H9 (cell line): ENCODE results near the gene TESK1. TPM values are rescaled to one million over a fixed set of nuclear protein-coding genes. Genes with fewer than 3 reads are reported as not detected.
"Not testable (repeated sequence)": the region's sequence is repeated elsewhere in the genome, so short reads cannot be mapped to it uniquely, and the experiment has no call there.

ENCODE experiments used
- DNase-seq: peaks from one replicate; pipeline ENCODE4 v3.0.0-alpha.2; 2017
- H2AFZ ChIP-seq: one replicate; pipeline ENCODE4 v1.6.1; 2013; ENCODE audit warnings: mild to moderate bottlenecking, low read length, control low read depth, moderate library complexity
- H2AK5ac ChIP-seq: 2 replicates; pipeline ENCODE4 v1.6.1; 2013; ENCODE audit warnings: low read length, control low read depth, mixed read lengths; ENCODE audit not compliant: insufficient read length
- H2BK120ac ChIP-seq: one replicate; pipeline ENCODE4 v1.6.1; 2013; ENCODE audit warnings: low read depth, mild to moderate bottlenecking, low read length, control low read depth, inconsistent platforms; ENCODE audit not compliant: poor library complexity, severe bottlenecking
- H2BK12ac ChIP-seq: 2 replicates; pipeline ENCODE4 v1.6.1; 2013; ENCODE audit warnings: low read length, control low read depth, mixed read lengths, low read depth; ENCODE audit not compliant: insufficient read length
- H2BK15ac ChIP-seq: 2 replicates; pipeline ENCODE4 v1.6.1; 2013; ENCODE audit warnings: low read depth, low read length, control low read depth
- H2BK20ac ChIP-seq: one replicate; pipeline ENCODE4 v1.6.1; 2013; ENCODE audit warnings: low read depth, mild to moderate bottlenecking, low read length, control low read depth, inconsistent platforms; ENCODE audit not compliant: poor library complexity, severe bottlenecking
- H2BK5ac ChIP-seq: 2 replicates; pipeline ENCODE4 v1.6.1; 2013; ENCODE audit warnings: low read length, control low read depth, mixed read lengths; ENCODE audit not compliant: insufficient read length
- H3K14ac ChIP-seq: 2 replicates; pipeline ENCODE4 v1.6.1; 2013; ENCODE audit warnings: low read length, control low read depth; ENCODE audit not compliant: insufficient read depth
- H3K18ac ChIP-seq: 2 replicates; pipeline ENCODE4 v1.6.1; 2013; ENCODE audit warnings: low read depth, mild to moderate bottlenecking, mixed read lengths, low read length, control low read depth; ENCODE audit not compliant: insufficient read length
- H3K23ac ChIP-seq: 2 replicates; pipeline ENCODE4 v1.6.1; 2013; ENCODE audit warnings: low read length, control low read depth, mixed read lengths, low read depth; ENCODE audit not compliant: insufficient read length
- H3K23me2 ChIP-seq: 2 replicates; pipeline ENCODE4 v1.6.1; 2013; ENCODE audit warnings: low read depth, mild to moderate bottlenecking, mixed read lengths, low read length, control low read depth; ENCODE audit not compliant: insufficient read length, poor library complexity, severe bottlenecking
- H3K27ac ChIP-seq: 2 replicates; pipeline ENCODE4 v1.5.1; 2013; ENCODE audit warnings: low read length, control low read depth, mixed read lengths, low read depth; ENCODE audit not compliant: insufficient read length
- H3K27me3 ChIP-seq: 2 replicates; pipeline ENCODE4 v1.6.1; 2013; ENCODE audit warnings: low read length, control low read depth, inconsistent platforms; ENCODE audit not compliant: insufficient read depth
- H3K4ac ChIP-seq: 2 replicates; pipeline ENCODE4 v1.6.1; 2013; ENCODE audit warnings: low read depth, mild to moderate bottlenecking, control low read depth, inconsistent platforms, low read length, moderate library complexity
- H3K4me1 ChIP-seq: 2 replicates; pipeline ENCODE4 v1.6.1; 2013; ENCODE audit warnings: low read length, control low read depth, inconsistent platforms; ENCODE audit not compliant: insufficient read depth
- H3K4me2 ChIP-seq: 2 replicates; pipeline ENCODE4 v1.6.1; 2013; ENCODE audit warnings: low read length, control low read depth, mixed read lengths; ENCODE audit not compliant: insufficient read length, insufficient read depth
- H3K56ac ChIP-seq: 2 replicates; pipeline ENCODE4 v1.6.1; 2013; ENCODE audit warnings: low read depth, mild to moderate bottlenecking, mixed read lengths, low read length, control low read depth; ENCODE audit not compliant: insufficient read length
- H3K79me1 ChIP-seq: 2 replicates; pipeline ENCODE4 v1.6.1; 2013; ENCODE audit warnings: low read depth, mild to moderate bottlenecking, moderate library complexity, low read length, control low read depth, inconsistent platforms; ENCODE audit not compliant: insufficient read depth, poor library complexity, severe bottlenecking
- H3K79me2 ChIP-seq: 2 replicates; pipeline ENCODE4 v1.6.1; 2013; ENCODE audit warnings: low read length, control low read depth, inconsistent platforms; ENCODE audit not compliant: insufficient read depth
- H3K9ac ChIP-seq: 2 replicates; pipeline ENCODE4 v1.6.1; 2013; ENCODE audit warnings: low read length, control low read depth, mixed read lengths; ENCODE audit not compliant: insufficient read length; ENCODE audit errors: extremely low read depth
- H3K9me3 ChIP-seq: one replicate; pipeline ENCODE4 v1.6.1; 2013; ENCODE audit warnings: low read depth, low read length, inconsistent platforms; ENCODE audit not compliant: control insufficient read depth
- H3T11ph ChIP-seq: one replicate; pipeline ENCODE4 v1.6.1; 2013; ENCODE audit warnings: mild to moderate bottlenecking, low read length, control low read depth, inconsistent platforms
- H4K20me1 ChIP-seq: one replicate; pipeline ENCODE4 v1.6.1; 2013; ENCODE audit not compliant: control insufficient read depth, insufficient read length, insufficient read depth
- H4K5ac ChIP-seq: 2 replicates; pipeline ENCODE4 v1.6.1; 2013; ENCODE audit warnings: low read depth, mild to moderate bottlenecking, mixed read lengths, low read length, control low read depth; ENCODE audit not compliant: insufficient read length
- H4K8ac ChIP-seq: replicated peaks from 2 replicates; pipeline ENCODE4 v1.6.1; 2013; ENCODE audit warnings: low read length, control low read depth, mixed read lengths, low read depth; ENCODE audit not compliant: insufficient read length
- H4K91ac ChIP-seq: 2 replicates; pipeline ENCODE4 v1.6.1; 2013; ENCODE audit warnings: low read depth, mild to moderate bottlenecking, moderate library complexity, mixed read lengths, low read length, control low read depth; ENCODE audit not compliant: insufficient read length
- H3K27ac Mint-ChIP-seq, 3 experiments: 2 replicates in 2 of 3; 3 replicates in 1 of 3; pipeline ENCODE4 v1.8.0; 2020 to 2021; ENCODE audit warnings: mixed read lengths in 3 of 3, mild to moderate bottlenecking in 1 of 3, moderate library complexity in 1 of 3
- H3K27me3 Mint-ChIP-seq: 2 replicates; pipeline ENCODE4 v1.8.0; 2021; ENCODE audit warnings: low read depth, mild to moderate bottlenecking, moderate library complexity, mixed read lengths
- H3K36me3 Mint-ChIP-seq, 3 experiments: 2 replicates in 2 of 3; 3 replicates in 1 of 3; pipeline ENCODE4 v1.8.0; 2020 to 2021; ENCODE audit warnings: low read depth in 3 of 3, mixed read lengths in 3 of 3; ENCODE audit not compliant: insufficient read depth in 1 of 3
- H3K4me1 Mint-ChIP-seq, 2 experiments: 2 replicates each; pipeline ENCODE4 v1.8.0; 2020; ENCODE audit warnings: mixed read lengths in 2 of 2
- H3K4me3 Mint-ChIP-seq, 2 experiments: 2 replicates in 1 of 2; 3 replicates in 1 of 2; pipeline ENCODE4 v1.8.0; 2020 to 2021; ENCODE audit warnings: mild to moderate bottlenecking in 2 of 2, mixed read lengths in 2 of 2, moderate library complexity in 1 of 2
- H3K9me3 Mint-ChIP-seq, 2 experiments: 2 replicates in 1 of 2; 3 replicates in 1 of 2; pipeline ENCODE4 v1.8.0; 2020; ENCODE audit warnings: mild to moderate bottlenecking in 2 of 2, mixed read lengths in 2 of 2, moderate library complexity in 1 of 2
- WGBS: extraction: QIAGEN DNeasy Blood & Tissue Kit; methylation state at CpG from one replicate; pipeline ENCODE4 v1.1.7; 2013; ENCODE audit warnings: missing lambda C conversion rate, low lambda C conversion rate, mixed read lengths; ENCODE audit not compliant: insufficient read length; ENCODE audit errors: extremely low coverage; 5-methylcytosine and 5-hydroxymethylcytosine counted together
- total RNA-seq: library from RNA; stranded (reverse); gene quantifications from 2 replicates; pipeline ENCODE4 v1.2.1, GENCODE V29; 2021

Gene TESK1
- total RNA-seq, 1 experiment from 2014 or later = 28.6 TPM

- not testable (repeated sequence) for H3K18ac ChIP-seq, H2BK12ac ChIP-seq, H3K4me3 Mint-ChIP-seq, H2BK15ac ChIP-seq, H3K27me3 Mint-ChIP-seq, H3K23me2 ChIP-seq, H3K9ac ChIP-seq, H4K5ac ChIP-seq, H4K8ac ChIP-seq, H3K4ac ChIP-seq, H3K9me3 ChIP-seq, DNase-seq, H2BK20ac ChIP-seq, H3K23ac ChIP-seq, H3K79me1 ChIP-seq, H2AFZ ChIP-seq, H2AK5ac ChIP-seq, H3K79me2 ChIP-seq, H3K27ac ChIP-seq, H3K56ac ChIP-seq, H3K27ac Mint-ChIP-seq, H3K4me2 ChIP-seq, H3K4me1 Mint-ChIP-seq, H3T11ph ChIP-seq, H3K4me1 ChIP-seq, H3K27me3 ChIP-seq, H2BK120ac ChIP-seq, H3K14ac ChIP-seq, H2BK5ac ChIP-seq, H4K20me1 ChIP-seq, H4K91ac ChIP-seq
- Mint-ChIP-seq H3K9me3 (peaks cover 4 to 16% of the 10 kb centered on the region in 2 experiments; a peak in 4 of 5 replicates), H3K36me3 (peaks cover 9 to 16% (median 12%) of the 10 kb centered on the region in 3 experiments)
- no CpG with 5 or more reads among the region's 1 CpG for WGBS
These were observed 34.2 kb downstream of the TESK1 start for GRCh38 chr9:35639225-35639624.
